Stimulated activated naive CD4-positive, alpha-beta T cell treated with Interleukin-2 at 50 U/mL for 16 hours (primary cell): ENCODE data around the gene ATOX1.
"Not testable (repeated sequence)": the region's sequence is repeated elsewhere in the genome, so short reads cannot be mapped to it uniquely, and the experiment has no call there.

Experiments
- DNase-seq: peaks from one replicate; lab custom pipeline; 2025; lab: John Stamatoyannopoulos, UW

ATOX1 gene, protein sequence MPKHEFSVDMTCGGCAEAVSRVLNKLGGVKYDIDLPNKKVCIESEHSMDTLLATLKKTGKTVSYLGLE

DNA sequence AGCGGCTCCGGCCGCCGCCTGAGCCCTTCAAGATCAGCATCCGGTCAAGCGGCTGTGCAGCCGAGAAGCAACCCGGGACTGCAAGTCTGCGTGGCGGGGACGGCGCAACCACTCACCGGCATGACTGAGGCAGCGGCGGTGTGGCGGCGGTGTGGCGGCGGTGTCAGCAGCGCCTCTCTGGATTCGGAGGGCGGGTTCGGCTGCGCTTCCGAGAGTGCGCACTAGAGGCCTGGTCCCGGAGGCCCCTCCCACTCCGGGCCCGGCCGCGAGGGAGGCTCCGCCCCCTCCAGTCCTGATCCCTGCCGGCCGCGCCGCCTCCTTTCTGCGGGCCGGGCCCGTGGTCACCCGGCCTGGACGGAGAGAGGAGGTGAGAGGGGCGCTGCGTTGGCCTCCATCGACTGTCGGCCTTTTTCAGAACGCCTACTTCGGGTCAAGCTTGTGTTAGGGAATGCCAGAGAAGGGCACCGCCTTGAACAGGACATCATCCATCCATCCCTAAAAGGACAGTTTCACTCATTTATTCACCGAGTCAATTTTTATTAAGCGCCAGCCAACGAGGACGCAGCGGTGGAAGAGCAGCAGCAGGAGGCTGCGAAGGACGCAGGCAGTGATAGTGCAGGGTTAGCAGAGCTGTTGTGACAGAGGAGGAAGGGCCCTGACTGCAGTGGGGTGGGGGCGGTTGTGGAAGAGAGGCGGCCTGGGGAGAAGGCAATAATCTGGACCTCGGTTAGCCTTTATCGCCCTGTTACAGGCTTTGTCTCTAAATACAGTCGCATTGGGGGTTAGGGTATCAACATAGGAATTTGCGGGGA is at the start of gene ATOX1:
ATOX1 (minus strand) TSS at position 202 of the 812 bp plus-strand sequence; CDS start at position 122, 80 bp downstream.
- peak; percentile 89 for DNase-seq

DNA sequence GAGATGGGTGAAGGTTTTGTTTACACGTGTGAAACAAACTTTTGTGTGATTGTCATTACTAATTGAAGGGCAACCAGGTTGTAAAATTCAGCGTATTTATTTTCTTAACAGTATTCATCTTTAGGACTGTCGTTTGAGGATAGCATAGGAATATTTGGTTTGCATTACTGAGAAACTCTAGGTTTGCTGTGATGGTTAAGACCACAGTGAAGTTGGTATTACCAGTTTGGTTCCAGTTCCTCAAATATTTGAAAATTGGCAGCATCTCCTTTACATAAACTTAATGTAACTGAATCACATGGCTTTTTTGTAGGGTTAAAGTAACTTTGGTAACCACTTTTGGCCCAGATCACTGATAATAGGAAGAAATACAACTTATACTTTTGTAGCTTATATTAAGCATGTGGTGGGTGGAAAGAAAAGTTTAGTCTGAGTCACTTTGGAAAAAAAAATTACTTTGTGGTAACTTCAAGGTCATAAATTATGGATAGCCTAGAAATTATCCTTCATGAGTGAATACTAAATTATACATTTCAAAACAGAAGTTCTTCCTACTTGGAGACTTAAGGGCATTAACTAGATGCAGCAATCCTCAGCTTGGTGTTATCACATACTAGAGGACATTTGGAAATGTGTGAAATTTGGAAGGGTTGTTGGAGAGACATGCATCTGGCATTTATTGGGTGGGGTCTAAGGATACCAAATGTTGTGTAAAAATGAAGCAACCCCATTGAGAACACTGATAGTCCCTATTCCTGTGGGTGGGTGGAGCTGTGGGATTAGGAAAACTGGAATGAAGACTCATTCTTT is 47.2 kb upstream of the ATOX1 start:
- no peak for DNase-seq

DNA sequence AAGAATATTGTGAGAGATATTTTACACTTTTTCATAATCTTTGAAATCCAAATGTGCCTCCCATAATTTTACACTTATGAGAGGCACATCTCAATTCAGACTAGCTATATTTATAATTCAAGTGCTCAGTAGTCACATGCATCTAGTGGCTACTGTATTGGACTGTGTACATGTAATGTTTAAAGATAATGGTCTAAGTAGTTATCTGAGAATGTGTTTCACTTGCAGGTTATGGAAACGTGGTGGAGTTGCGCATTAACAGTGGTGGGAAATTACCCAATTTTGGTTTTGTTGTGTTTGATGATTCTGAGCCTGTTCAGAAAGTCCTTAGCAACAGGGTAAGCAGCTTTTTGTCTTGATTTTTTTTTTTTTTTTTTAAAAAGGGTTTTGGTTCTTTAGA is 42.1 kb upstream of the ATOX1 start:
- no peak for DNase-seq

DNA sequence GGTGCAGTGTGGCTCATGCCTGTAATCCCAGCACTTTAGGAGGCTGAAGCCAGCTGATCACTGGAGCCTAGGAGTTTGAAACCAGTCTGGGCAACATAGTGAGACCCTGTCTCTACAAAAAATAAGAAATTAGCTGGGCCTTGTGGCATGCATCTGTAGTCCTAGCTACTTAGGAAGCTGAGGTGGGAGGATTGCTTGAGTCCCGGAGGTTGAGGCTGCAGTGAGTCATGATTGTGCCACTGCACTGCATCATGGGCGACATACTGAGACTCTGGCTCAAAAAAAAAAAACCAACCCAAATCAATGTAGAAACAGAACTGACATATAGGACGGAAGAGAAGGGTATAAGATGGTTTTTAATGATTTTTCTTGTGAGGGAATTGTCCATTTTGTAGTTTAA is 41.0 kb upstream of the ATOX1 start:
- no peak for DNase-seq

DNA sequence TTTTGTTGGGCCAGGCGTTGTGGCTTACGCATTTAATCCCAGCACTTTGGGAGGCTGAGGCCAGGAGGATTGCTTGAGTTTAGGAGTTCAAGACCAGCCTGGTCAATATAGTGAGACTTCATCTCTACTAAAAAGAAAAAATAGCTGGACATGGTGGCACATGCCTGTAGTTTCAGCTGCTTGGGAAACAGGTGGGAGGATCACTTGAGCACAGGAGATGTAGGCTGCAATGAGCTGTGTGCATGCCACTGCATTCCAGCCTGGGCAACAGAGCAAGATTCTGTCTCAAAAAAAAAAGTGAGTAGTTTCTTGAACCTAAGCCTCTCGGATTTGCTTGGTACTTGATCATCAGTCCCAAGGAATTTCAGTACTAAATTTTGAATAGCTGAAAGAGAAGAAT is 40.2 kb upstream of the ATOX1 start:
- no peak for DNase-seq

DNA sequence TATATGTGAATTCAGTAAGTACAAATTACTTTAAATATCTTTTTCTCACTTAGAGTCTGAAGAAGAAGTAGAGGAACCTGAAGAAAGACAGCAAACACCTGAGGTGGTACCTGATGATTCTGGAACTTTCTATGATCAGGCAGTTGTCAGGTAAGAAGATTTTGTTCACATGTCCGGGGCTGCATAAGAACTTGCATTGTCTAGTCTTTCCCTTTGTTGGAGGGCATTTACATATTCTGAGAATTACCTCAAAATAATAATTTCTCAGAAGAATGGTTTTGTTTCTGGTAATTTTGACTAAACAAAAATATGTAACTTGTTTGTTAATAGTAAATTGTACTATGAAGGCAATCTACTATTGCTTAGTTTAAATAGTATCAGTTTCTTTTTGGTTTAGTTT is 37.0 kb upstream of the ATOX1 start:
- DNase-seq, result no peak

DNA sequence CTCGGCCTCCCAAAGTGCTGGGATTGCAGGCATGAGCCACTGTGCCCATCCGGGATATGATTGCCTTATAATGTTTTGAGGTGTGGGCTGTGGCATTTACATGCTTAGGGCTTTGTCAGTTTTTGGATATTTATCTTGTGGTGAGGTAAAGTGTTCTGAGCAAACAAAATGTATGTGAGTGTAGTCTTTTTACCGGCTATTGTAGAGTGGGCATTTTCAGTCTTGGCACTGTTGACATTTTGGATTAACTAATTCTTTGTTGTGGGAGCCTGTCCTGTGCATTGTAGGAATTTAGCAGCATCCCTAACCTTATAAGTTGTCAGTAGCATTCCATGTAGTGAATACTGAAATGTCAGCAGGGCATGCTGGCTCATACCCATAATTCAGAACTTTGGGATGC is 34.9 kb upstream of the ATOX1 start:
- no peak for DNase-seq

DNA sequence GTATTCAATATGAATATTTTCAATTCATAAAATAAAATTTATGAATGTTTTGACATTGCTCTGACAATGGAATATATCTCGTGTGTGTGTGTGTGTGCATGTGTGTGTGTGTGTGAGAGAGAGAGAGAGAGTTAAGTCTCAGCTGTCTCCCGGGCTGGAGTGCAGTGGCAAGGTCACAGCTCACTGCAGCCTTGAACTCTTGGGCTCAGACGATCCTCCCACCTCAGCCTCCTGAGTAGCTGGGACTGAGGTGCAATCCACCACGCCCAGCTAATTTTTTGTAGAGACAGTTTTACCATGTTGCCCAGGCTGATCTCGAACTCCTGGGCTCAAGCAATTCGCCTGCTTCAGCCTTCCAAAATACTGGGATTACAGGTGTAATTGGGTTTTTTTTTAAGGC is 29.4 kb upstream of the ATOX1 start:
- DNase-seq, result no peak

DNA sequence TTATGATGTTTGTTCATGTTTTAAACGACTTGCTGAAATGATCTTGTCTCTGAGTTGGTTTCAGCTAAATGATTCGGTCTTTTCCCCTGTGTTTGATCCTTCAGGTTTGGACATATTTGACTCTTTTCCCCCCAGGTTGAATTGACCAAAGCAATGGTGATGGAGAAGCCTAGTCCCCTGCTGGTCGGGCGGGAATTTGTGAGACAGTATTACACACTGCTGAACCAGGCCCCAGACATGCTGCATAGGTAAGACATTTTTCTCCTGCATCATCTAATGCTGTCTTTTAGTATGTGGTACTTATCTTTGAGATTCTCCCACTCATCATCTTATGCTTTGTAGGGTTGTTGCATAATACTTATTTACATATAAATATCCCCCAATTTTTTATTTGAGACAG is 28.0 kb upstream of the ATOX1 start:
- DNase-seq, result no peak

DNA sequence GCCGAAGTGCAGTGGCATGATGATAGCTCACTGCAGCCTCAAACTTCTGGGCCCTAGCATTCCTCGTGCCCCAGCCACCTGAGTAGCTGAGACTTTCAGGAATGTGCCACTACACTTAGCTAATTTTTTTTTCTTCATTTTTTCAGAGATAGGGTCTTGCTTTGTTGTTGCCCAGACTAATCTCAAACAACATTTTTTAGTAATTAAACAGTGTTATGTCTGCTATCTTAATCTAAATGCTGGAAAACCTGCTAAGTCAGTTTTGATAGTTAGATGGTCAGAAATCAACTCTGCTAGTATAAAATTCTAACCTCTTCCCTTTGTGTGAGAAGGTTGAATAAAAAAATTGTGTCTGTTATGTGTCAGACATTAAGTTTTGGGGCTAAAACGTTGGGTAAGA is 25.7 kb upstream of the ATOX1 start:
- DNase-seq, result no peak

DNA sequence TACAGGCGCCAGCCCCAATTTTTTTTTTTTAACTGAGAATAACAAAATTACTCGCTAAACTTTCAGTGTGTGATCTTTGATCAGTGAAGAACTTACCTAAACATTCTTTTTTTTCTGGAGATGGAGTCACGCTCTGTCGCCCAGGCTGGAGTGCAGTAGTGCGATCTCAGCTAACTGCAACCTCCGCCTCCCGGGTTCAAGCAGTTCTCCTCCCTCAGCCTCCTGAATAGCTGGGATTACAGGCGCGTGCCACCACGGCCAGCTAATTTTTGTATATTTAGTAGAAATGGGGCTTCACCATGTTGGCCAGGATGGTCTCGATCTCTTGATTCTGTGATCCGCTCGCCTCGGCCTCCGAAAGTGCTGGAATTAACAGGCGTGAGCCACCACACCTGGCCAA is 25.2 kb upstream of the ATOX1 start:
- not testable (repeated sequence) for DNase-seq

DNA sequence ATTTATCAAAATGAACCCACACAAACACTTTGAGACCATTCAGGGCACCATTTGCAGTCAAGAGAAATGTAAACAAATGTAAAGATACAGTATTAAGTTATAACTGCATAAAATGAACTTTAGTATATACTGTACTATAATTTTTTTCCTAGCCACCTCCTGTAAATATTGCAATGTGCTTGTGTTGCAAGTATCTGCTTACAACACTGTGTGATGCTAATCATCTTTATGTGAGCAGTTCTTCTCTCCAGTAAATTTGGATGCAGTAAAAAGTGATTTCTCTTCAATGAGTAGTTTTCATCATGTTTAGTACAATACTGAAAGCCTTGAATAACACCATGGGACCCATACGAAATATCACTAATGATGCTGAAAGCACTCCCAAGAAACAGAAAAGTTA is 22.8 kb upstream of the ATOX1 start:
- no peak for DNase-seq

DNA sequence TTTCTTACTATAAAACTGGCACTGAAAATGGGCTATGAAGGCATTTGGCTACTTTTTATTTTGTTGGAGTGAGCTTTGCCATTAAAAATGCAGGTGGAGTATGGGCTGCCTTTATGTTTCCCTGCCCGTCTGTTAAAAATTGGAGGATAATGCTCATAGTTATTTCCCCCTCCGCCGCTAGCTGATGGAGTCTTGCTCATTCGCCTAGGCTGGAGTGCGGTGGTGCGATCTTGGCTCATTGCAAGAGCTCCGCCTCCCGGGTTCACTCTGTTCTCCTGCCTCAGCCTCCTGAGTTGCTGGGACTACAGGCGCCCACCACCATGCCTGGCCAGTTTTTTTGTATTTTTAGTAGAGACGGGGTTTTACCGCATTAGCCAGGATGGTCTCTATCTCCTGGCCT is 21.9 kb upstream of the ATOX1 start:
- DNase-seq, result no peak

DNA sequence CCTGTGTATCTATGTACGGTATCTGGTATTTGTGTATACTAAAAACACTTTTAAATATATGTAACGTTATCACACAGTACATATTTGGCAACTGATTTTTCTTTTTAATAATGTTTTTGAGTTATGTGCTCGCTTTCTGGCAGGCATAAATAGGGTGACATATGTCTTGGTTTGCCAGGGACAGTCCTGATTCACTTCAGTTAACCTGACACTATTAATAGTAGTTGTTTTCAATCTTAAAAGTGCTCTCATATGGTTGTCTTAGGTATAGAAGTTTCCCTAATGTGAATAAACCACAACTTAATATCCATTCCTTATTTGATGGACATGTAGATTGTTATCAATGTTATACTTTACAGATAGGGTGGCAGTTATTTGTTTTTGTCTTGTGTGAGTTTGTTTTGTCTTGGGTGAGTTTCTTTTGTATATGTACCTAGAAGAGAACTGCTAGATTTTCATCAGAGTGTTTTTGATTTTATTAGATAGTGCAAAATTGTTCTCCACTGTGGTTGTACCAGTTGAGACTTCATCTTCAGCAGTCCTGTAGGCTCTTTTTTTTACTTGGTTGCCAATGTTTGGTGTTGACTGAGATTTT is 21.2 kb upstream of the ATOX1 start:
- no peak for DNase-seq

DNA sequence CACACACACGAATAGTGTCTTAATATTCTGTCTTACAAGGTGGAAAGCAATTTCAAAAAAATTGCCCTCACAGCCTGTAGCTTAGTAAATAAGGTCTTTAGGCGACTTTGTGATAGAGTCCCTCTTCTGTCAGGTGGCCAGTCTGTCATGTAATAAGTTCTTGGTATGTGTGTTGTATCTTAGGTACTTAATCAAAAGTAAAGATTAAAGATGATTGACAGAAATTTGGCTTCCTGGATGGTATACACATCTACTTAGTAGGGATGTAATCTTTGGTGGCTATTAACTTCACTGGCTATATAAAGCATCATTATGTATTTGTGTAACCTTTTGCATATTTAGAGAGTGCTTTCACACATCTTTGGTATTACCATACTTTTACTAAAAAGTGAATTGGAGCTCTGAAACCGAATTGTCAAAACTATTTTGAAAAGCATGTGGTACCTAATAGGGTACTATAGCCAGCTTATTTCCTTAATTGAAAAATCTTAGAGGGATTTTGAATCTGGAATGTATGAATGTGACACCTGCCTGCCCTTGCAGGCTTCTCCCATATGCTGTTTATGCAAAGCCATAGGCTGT is 16.7 kb upstream of the ATOX1 start:
- no peak for DNase-seq

DNA sequence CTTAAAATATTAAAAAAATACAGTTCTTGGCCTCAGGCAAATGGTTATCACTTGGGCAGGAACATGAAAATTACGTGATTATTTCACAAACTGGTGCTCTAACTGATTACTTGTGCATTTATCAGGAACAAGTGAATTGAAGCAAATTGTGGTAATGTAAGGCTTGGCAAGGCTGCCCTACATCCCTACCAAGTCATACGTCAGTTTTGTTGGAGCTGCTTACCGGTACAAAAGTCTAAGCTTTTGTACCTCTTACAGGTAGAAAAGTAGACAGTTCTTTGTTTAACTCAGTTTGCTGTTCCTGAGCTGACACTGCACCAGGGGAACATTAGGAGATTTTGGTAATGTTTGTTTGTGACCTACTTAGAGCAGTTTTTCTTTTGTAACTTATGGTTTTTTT is 15.5 kb upstream of the ATOX1 start:
- DNase-seq, result no peak

DNA sequence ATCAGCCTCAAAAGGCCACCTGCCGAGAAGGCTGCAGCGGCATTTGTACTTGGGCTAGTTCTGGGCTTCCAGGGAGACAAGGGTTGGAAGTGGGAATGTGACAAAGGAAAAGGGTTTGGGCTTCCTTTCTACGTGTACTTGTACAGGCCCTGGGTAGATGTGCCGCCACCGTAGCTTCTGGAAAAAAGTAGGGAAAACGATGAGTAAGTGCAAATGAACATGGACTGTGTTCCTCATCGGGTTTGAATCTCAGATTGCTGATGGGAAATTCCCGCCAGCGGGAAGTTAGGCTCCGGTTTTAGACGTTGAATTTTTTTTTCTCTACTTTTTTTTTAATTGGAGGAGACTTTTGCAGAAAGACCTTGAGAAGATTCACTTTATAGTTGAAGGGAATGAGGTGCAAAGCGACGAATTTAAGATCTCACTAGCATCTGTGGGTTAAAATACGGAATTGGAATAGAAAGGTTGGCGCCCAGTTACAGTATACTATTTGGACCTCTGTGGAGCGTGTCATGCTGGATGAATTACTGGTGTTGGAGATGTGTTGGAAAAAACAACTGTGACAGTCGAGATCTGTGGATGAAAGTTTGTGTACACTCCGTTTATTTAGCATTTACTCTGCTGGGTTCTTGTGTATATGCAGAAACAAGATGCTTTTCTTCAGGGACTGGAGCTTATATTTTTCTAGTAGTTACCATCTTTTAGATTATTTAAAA is 14.6 kb upstream of the ATOX1 start:
- no peak for DNase-seq

DNA sequence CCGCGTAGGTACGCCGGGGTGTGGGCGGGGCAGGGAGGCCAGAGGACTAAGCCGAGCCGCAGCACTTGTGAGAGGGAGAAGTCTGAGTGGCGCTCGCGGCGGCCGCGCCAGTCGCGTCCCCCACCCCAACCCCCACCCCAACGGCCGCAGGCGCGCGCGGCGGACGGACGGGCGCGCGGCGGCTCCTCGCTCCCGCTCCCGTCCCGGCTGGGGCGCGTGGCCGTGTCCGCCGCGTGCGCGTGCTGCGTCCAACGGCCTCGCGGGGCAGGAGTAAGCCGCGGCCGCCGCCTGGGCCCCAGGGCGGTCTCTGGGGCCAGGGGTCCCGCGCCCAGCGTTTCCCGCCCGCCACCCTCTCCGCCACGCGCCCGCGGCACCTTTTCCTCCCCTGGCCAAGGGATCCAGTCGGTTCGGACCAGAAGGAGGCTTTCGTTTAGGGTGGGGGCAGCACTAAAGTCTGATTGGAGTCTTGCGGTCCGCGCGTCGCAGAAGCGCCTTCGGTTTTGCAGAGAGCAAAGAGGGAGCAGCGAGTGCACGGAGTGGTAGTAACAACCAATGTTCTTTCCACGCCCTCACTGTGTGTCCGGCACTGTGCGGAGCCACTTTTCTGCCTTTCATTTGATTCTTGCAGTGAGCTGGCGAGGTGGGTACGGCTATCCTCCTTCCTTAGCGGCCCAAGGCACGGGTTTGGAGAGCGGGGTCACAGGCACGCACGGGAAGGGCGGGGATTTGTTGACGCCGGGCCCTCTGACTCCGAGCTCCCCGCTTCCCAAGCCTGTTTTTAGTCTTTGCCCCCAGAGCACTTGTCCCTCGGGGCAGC is 13.8 kb upstream of the ATOX1 start:
- peak; percentile 55 for DNase-seq

DNA sequence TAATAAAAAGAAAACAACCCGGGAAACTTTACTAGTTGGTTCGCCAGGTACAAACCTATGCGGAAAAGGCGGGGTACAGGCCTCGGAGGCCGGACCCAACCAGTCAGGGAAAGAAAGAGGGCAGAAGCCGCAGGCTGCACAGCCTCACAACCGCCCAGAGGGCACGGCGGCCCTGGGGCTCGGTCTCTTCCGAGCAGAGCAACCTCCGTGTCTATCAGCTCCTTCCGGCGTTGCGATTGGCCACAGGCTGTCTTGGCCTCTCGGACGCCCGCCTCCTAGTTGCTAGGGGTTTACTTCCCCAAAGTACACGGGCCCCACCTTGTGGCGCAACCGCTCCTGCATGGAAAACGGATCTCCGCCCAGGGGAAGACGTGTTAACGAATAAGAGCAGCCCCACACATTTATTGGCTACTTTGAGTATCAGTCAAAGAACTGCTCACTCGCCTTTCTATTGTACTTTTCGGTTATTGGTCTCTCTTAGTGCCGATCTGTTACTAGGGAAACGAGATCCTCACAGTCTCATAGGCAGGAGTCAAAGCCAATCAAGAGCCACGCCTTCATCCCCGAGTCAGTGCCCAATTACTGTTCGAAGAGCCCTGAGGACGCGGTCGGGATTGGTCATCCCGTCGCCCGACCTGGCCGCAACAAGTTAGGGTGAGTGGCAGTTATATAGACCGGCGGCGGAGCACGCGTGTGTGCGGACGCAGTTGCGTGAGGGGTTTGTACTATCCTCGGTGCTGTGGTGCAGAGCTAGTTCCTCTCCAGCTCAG is 13.0 kb upstream of the ATOX1 start, which contains the start of gene G3BP1:
G3BP1 (plus strand) TSS at position 696 of the 770 bp plus-strand sequence. CDS start 14,667 bp downstream, outside the sequence.
- peak; percentile 99 for DNase-seq
